ENCODE data around the gene TXNL4A.

TXNL4A gene

DNA sequence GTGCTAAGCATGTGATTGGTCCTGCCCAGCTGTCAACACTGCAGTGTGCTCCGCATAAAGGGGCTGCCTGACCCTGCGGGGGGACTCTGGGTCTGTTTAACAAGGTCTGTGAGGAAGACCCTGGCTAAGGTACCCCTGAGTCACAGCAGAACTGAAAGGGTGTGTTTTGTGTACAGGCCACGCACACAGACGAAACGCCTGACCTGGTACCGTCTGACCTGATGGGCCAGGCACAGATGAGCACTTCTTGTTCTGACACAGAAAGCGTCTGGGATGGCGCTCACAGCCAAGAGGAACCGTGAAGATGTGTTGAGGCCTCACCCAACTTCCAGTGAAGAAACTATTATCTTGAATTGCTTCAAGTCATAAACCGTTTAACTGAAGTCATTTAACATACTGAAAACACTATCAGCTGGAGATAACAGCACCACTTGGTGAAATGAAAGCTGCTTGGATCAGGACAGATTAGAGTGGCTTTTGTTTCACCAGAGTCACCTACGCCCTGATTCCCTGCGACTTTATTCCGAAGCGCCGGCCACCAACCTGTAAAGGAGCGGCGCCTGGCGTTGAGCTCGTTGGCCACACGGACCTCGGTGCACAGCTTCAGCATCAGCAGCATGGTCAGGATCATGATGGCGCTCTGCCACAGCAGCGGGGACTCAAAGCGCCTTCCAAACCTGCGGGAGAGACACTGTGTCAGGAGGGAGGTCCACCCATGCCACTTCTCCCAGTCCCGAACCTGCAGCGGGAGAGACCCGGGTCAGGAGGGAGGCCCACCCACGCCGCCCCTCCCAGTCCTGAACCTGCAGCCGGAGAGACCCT lies 45.4 kb downstream of the TXNL4A start:
- TF ChIP-seq, protein P1, sequence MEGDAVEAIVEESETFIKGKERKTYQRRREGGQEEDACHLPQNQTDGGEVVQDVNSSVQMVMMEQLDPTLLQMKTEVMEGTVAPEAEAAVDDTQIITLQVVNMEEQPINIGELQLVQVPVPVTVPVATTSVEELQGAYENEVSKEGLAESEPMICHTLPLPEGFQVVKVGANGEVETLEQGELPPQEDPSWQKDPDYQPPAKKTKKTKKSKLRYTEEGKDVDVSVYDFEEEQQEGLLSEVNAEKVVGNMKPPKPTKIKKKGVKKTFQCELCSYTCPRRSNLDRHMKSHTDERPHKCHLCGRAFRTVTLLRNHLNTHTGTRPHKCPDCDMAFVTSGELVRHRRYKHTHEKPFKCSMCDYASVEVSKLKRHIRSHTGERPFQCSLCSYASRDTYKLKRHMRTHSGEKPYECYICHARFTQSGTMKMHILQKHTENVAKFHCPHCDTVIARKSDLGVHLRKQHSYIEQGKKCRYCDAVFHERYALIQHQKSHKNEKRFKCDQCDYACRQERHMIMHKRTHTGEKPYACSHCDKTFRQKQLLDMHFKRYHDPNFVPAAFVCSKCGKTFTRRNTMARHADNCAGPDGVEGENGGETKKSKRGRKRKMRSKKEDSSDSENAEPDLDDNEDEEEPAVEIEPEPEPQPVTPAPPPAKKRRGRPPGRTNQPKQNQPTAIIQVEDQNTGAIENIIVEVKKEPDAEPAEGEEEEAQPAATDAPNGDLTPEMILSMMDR (IDR thresholded peaks at IDR 0.05; ENCODE audit: control extremely low read depth, extremely low read depth, low read depth, missing control alignments): no peak
- CTCF ChIA-PET: interaction anchor here (1.0 to 1.3 kb wide), 2 partner anchors 16 to 36 kb away, joined by 3 read pairs; no protein-coding TSS in a partner anchor
- DNase-seq (ENCODE audit: extremely low spot score): no peak
- POLR2A ChIA-PET: no interaction called here

DNA sequence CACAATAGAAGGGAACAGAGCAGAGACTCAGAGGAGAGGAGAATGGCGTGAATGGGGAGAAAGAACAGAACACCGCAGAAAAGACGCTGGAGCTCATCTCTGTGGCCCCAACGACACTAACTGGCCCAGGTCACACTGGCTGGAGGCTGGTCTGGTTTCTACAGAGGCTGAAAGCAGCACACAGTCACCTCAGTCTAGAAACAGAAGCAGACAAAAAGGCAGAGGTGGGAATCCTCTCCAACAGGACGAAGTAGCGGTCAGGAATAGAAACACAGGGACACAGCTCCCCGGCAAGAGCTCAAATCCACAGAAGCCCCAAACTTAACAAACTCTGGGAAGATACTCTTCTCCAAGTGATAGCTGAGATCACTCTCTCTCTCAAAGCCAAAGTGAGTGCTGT lies 46.2 kb downstream of the TXNL4A start:
- no peak for DNase-seq (ENCODE audit: extremely low spot score)
- CTCF ChIA-PET: interaction anchor here (1.0 to 1.5 kb wide), 3 partner anchors 13 to 36 kb away, joined by 3 to 4 read pairs (median 3); no protein-coding TSS in a partner anchor
- TF ChIP-seq, protein P1 (IDR thresholded peaks at IDR 0.05; ENCODE audit: control extremely low read depth, extremely low read depth, low read depth, missing control alignments): no peak
- POLR2A ChIA-PET: no interaction called here

DNA sequence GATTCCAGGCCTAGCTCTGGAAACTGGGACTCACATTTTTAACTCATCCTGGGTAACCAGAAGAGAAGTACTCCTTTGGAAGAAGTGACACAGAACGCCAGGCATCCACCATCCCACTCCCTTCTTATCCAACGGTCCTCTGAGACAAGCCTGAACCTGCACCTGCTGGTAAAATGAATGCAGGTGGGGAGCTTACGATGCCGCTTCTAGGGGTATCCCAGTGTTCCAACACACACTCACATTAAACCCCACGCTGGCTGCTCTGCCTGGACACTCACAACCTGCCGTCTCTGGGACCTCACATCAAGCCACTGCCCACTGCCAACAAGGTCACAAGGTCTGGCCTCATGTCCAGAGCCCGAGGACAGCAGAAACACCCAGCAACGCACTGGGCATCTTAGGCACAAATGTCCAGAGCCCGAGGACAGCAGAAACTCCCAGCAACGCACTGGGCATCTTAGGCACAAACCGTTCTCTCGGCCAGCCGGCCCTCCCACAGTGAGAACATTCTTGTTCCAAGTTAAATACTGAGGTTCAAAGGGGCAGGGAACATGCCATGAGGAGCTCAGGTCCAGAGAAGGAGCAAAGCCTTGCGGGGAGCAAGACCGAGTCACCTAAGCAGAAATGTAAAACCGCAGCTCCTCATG lies 46.8 kb downstream of the TXNL4A start:
- TF ChIP-seq, protein P1 (IDR thresholded peaks at IDR 0.05; ENCODE audit: control extremely low read depth, extremely low read depth, low read depth, missing control alignments): no peak
- no peak for DNase-seq (ENCODE audit: extremely low spot score)
- ChIA-PET POLR2A (no interaction called here), CTCF (interaction anchor here (1.5 kb wide), 1 partner anchor 12 kb away, joined by 4 read pairs; no protein-coding TSS in a partner anchor)

DNA sequence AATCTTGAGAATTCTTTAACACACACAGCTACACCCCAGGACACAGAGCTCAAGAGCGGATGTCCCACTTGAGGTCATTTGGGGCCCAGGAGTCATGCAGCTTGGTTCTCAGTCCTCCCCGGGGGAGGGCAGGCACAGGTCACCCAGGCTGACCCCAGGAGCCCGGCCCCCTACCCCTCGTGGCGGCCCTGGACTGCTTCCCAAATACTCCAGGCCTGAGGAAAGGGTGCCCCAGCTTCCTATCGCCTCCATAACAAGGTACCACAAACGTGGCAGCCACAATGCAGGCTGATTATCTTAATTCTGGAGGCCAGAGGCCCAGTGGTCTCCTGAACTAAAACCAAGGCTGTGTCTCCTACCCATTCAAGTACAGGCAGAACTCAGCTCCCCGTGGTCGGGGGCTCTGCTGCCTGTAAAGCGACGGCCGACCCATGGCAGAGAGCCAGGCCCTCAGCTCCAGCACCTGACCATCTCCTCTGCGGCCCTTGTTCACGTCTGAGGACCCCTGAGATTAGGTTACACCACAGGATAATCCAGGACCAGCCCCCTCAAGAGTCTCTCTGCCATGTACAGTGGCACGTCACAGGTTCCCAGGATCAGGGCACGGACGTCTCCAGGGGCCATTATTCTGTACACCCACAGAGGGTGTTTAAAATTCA lies 47.4 kb downstream of the TXNL4A start:
- ChIA-PET CTCF (interaction anchor here (1.5 kb wide), 1 partner anchor 12 kb away, joined by 4 read pairs; no protein-coding TSS in a partner anchor), POLR2A (no interaction called here)
- DNase-seq (ENCODE audit: extremely low spot score): no peak
- TF ChIP-seq, protein P1 (IDR thresholded peaks at IDR 0.05; ENCODE audit: control extremely low read depth, extremely low read depth, low read depth, missing control alignments): no peak

DNA sequence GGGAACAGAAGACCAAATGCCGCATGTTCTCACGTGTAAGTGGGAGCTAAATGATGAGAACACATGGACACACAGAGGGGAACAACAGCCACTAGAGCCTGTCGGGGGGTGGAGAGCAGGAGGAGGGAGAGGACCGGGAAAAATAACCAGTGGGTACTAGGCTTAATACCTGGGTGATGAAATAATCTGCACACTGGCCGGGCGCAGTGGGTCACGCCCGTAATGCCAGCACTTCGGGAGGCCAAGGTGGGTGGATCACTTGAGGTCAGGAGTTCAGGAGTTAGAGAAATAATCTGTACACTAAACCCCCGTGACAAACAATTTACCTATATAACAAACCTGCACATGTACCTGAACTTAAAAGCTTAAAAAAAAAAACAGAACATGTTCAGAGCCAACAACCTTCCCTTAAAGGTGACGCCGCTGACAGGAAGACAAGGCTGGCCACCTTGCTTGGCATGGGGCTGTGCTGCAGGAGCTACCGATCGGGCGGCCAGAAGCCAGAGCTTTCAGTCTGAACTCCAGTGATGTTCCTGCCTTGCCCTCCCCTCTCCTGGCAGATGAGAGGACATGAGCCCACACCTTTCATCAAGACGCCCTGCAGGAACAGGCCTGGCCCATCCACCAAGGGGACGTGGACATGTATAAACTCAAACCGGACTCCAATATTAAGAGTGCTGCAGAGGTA lies 48.1 kb downstream of the TXNL4A start:
- DNase-seq (ENCODE audit: extremely low spot score): no peak
- CTCF ChIA-PET: no interaction called here
- TF ChIP-seq, protein P1 (IDR thresholded peaks at IDR 0.05; ENCODE audit: control extremely low read depth, extremely low read depth, low read depth, missing control alignments): no peak
- POLR2A ChIA-PET: interaction anchor here (0.5 kb wide), 1 partner anchor 57 kb away, joined by 3 read pairs; no protein-coding TSS in a partner anchor

DNA sequence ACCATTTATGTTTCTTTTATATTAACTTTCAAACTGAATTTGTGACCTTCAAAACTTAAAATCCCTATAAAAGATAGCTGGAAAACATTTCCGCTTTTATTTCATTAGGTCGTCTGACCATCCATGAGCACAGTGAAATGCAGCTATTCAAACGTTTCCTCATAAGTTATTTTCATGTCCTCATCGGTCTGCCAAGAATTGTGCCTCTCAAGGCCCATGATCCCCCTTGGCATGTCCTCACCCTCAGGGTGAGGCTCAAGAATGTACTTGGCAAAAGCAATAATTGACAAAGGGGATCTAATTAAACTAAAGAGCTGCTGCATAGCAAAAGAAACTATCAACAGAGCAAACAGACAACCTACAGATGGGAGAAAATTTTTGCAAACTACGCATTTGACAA lies 49.3 kb downstream of the TXNL4A start:
- no peak for DNase-seq (ENCODE audit: extremely low spot score)
- POLR2A ChIA-PET: no interaction called here
- TF ChIP-seq, protein P1 (IDR thresholded peaks at IDR 0.05; ENCODE audit: control extremely low read depth, extremely low read depth, low read depth, missing control alignments): no peak
- CTCF ChIA-PET: interaction anchor here (1.2 kb wide), 1 partner anchor 46 kb away, joined by 4 read pairs; no protein-coding TSS in a partner anchor
